H1 (cell line): Measurements from ENCODE around the gene TPRN. TPM values are rescaled to one million over a fixed set of nuclear protein-coding genes. Genes with fewer than 3 reads are reported as not detected.
A peak's percentile ranks its signal among the peaks of the same experiment; 100 is the strongest.

Source experiments
- CTCF ChIA-PET: fragments of 300-600 bp; sonication (Branson Sonifier 250); formaldehyde crosslinking; loops from one replicate; lab custom pipeline; 2021; ENCODE audit not compliant: partially characterized antibody; lab: Charles Lee
- POLR2A ChIA-PET: fragments of 300-600 bp; sonication (Branson Sonifier 250); formaldehyde crosslinking; loops from one replicate; lab custom pipeline; 2021; ENCODE audit warnings: inconsistent platforms; ENCODE audit not compliant: partially characterized antibody; lab: Charles Lee
- DNase-seq, 2 experiments: peaks; one replicate each; pipeline versions ENCODE4 v3.0.0 to v3.0.0-alpha.2; 2010 to 2022; ENCODE audit warnings: low spot score in 2 of 2, low read depth in 1 of 2, mixed read lengths in 1 of 2
- FAIRE-seq: peaks from 2 replicates; lab custom pipeline; 2011; peaks lifted over from hg19 to GRCh38; lab: Jason Lieb, UNC
- H2AFZ ChIP-seq: 2 replicates; pipeline ENCODE4 v1.8.1; 2012; ENCODE audit warnings: low read length, inconsistent platforms
- H2AK5ac ChIP-seq: 2 replicates; pipeline ENCODE4 v1.6.1; 2013; ENCODE audit warnings: low read depth, low read length
- H2BK120ac ChIP-seq: replicated peaks from 2 replicates; pipeline ENCODE3; 2013; ENCODE audit warnings: low read depth, low read length, inconsistent platforms
- H2BK12ac ChIP-seq: 2 replicates; pipeline ENCODE4 v1.6.1; 2013; ENCODE audit warnings: low read depth, low read length
- H2BK15ac ChIP-seq: 2 replicates; pipeline ENCODE4 v1.6.1; 2013; ENCODE audit warnings: low read length
- H2BK20ac ChIP-seq: 2 replicates; pipeline ENCODE4 v1.6.1; 2013; ENCODE audit warnings: low read length
- H2BK5ac ChIP-seq: 2 replicates; pipeline ENCODE4 v1.6.1; 2013; ENCODE audit warnings: low read depth, low read length
- H3K14ac ChIP-seq: 2 replicates; pipeline ENCODE4 v1.6.1; 2013; ENCODE audit warnings: inconsistent platforms; ENCODE audit not compliant: insufficient read length
- H3K18ac ChIP-seq: 2 replicates; pipeline ENCODE4 v1.6.1; 2013; ENCODE audit warnings: low read length; ENCODE audit errors: extremely low read depth
- H3K23ac ChIP-seq: 2 replicates; pipeline ENCODE4 v1.6.1; 2013; ENCODE audit warnings: inconsistent platforms; ENCODE audit not compliant: insufficient read length
- H3K23me2 ChIP-seq: 2 replicates; pipeline ENCODE4 v1.6.1; 2013; ENCODE audit warnings: low read depth, low read length
- H3K27ac ChIP-seq: 2 replicates; pipeline ENCODE4 v1.6.1; 2011; ENCODE audit warnings: low read depth, low read length, inconsistent platforms
- H3K27me3 ChIP-seq, 4 experiments: replicated peaks in 1 of 4; 1 replicate in 1 of 4; 2 replicates in 3 of 4; pipeline versions ENCODE4 v1.6.1 to v1.8.1; 2011 to 2013; ENCODE audit warnings: low read length in 3 of 4, mild to moderate bottlenecking in 3 of 4, inconsistent platforms in 2 of 4, mixed read lengths in 2 of 4, moderate library complexity in 1 of 4; ENCODE audit not compliant: control insufficient read depth in 3 of 4, insufficient read depth in 3 of 4; ENCODE audit errors: extremely low read depth in 1 of 4
- H3K36me3 ChIP-seq, 4 experiments: 2 replicates each; pipeline versions ENCODE4 v1.6.1 to v1.8.1; 2011 to 2013; ENCODE audit warnings: mild to moderate bottlenecking in 4 of 4, low read length in 3 of 4, moderate library complexity in 2 of 4, control low read depth in 1 of 4, inconsistent platforms in 1 of 4; ENCODE audit not compliant: insufficient read depth in 4 of 4, control insufficient read depth in 2 of 4
- H3K4ac ChIP-seq: replicated peaks from 2 replicates; pipeline ENCODE3; 2013; ENCODE audit warnings: low read length, low read depth, mixed read lengths, inconsistent platforms; ENCODE audit not compliant: insufficient read length
- H3K4me1 ChIP-seq, 4 experiments: replicated peaks in 1 of 4; 1 replicate in 1 of 4; 2 replicates in 3 of 4; pipeline versions ENCODE4 v1.6.1 to v1.8.1; 2011 to 2013; ENCODE audit warnings: low read length in 3 of 4, inconsistent platforms in 2 of 4, mixed read lengths in 1 of 4; ENCODE audit not compliant: insufficient read depth in 4 of 4, control insufficient read depth in 3 of 4
- H3K4me2 ChIP-seq, 2 experiments: 2 replicates each; pipeline versions ENCODE4 v1.6.1 to v1.8.1; 2011 to 2013; ENCODE audit warnings: low read depth in 2 of 2, low read length in 2 of 2, control low read depth in 1 of 2, inconsistent platforms in 1 of 2, mild to moderate bottlenecking in 1 of 2; ENCODE audit not compliant: insufficient read depth in 1 of 2
- H3K4me3 ChIP-seq, 4 experiments: fragments of 200-600, 300-600 bp in 1 of 4; sonication (generic), shearing (Covaris generic), sonication (Bioruptor Twin) in 1 of 4; 2 replicates each; pipeline versions ENCODE4 v1.5.1 to v1.8.1; 2011 to 2016; ENCODE audit warnings: low read length in 4 of 4, low read depth in 3 of 4, control low read depth in 2 of 4, inconsistent platforms in 2 of 4, mild to moderate bottlenecking in 2 of 4, mixed read lengths in 1 of 4, moderate library complexity in 1 of 4; ENCODE audit not compliant: insufficient read depth in 2 of 4; ENCODE audit errors: extremely low read depth in 1 of 4
- H3K56ac ChIP-seq: replicated peaks from 2 replicates; pipeline ENCODE3; 2013; ENCODE audit warnings: low read depth, mild to moderate bottlenecking, mixed read lengths, low read length, inconsistent platforms; ENCODE audit not compliant: insufficient read length
- H3K79me1 ChIP-seq: 2 replicates; pipeline ENCODE4 v1.6.1; 2013; ENCODE audit warnings: low read depth, low read length, control low read depth
- H3K79me2 ChIP-seq, 2 experiments: 2 replicates each; pipeline versions ENCODE4 v1.6.1 to v1.8.1; 2012 to 2013; ENCODE audit warnings: low read length in 2 of 2, mild to moderate bottlenecking in 2 of 2, inconsistent platforms in 1 of 2; ENCODE audit not compliant: insufficient read depth in 2 of 2, control insufficient read depth in 1 of 2
- H3K9ac ChIP-seq, 4 experiments: replicated peaks in 1 of 4; 1 replicate in 1 of 4; 2 replicates in 3 of 4; pipeline versions ENCODE4 v1.6.1 to v1.8.1; 2011 to 2013; ENCODE audit warnings: low read depth in 3 of 4, low read length in 3 of 4, control low read depth in 2 of 4, mild to moderate bottlenecking in 2 of 4, moderate library complexity in 2 of 4, inconsistent platforms in 1 of 4; ENCODE audit errors: extremely low read depth in 1 of 4
- H3K9me3 ChIP-seq, 2 experiments: 2 replicates each; pipeline versions ENCODE4 v1.6.1 to v1.8.1; 2012 to 2013; ENCODE audit warnings: mild to moderate bottlenecking in 2 of 2, moderate library complexity in 2 of 2, control low read depth in 1 of 2, inconsistent platforms in 1 of 2, low read depth in 1 of 2, low read length in 1 of 2, mixed read lengths in 1 of 2; ENCODE audit not compliant: insufficient read depth in 2 of 2
- H4K20me1 ChIP-seq, 2 experiments: replicated peaks in 1 of 2; 2 replicates each; pipeline versions ENCODE3 to v1.8.1; 2011 to 2013; ENCODE audit warnings: inconsistent platforms in 2 of 2, low read length in 2 of 2, mild to moderate bottlenecking in 1 of 2; ENCODE audit not compliant: insufficient read depth in 2 of 2, control insufficient read depth in 1 of 2
- H4K5ac ChIP-seq: 2 replicates; pipeline ENCODE4 v1.6.1; 2013; ENCODE audit warnings: low read length, low read depth, mixed read lengths, inconsistent platforms; ENCODE audit not compliant: insufficient read length
- H4K8ac ChIP-seq: 2 replicates; pipeline ENCODE4 v1.8.0; 2013; ENCODE audit warnings: mild to moderate bottlenecking, moderate library complexity, low read length, inconsistent platforms; ENCODE audit not compliant: insufficient read depth; ENCODE audit errors: extremely low read depth
- H4K91ac ChIP-seq: replicated peaks from 2 replicates; pipeline ENCODE3; 2013; ENCODE audit warnings: low read length, mixed read lengths, inconsistent platforms; ENCODE audit not compliant: insufficient read length
- CBX5 ChIP-seq: fragments of 300-800, 300-1000 bp; sonication (generic); IDR thresholded peaks from 2 replicates; pipeline ENCODE4 v1.7.1; 2016; ENCODE audit warnings: antibody characterized with exemption, low read length, low read depth
- CREB1 ChIP-seq: IDR thresholded peaks from 2 replicates; pipeline ENCODE4 v1.6.1; 2012; ENCODE audit warnings: inconsistent platforms
- KDM4A ChIP-seq: IDR thresholded peaks from one replicate; pipeline ENCODE4 v1.7.1; 2012; ENCODE audit warnings: low read depth, mild to moderate bottlenecking, moderate library complexity, low read length, inconsistent platforms; ENCODE audit not compliant: severe bottlenecking
- KDM5A ChIP-seq: fragments of 200-600 bp; IDR thresholded peaks from 2 replicates; pipeline ENCODE4 v1.7.1; 2012; ENCODE audit warnings: mild to moderate bottlenecking, low read length, inconsistent platforms, mixed read lengths
- RBBP5 ChIP-seq: IDR thresholded peaks from 2 replicates; pipeline ENCODE4 v1.7.1; 2012; ENCODE audit warnings: low read depth, mild to moderate bottlenecking, inconsistent platforms, low read length, moderate library complexity, borderline replicate concordance
- TAF7 ChIP-seq: optimal IDR thresholded peaks from 2 replicates; pipeline ENCODE3; 2011; ENCODE audit warnings: low read depth, mild to moderate bottlenecking, inconsistent platforms, low read length, moderate library complexity, borderline replicate concordance
- WGBS, 2 experiments: shearing (Covaris generic) in 1 of 2; methylation state at CpG; one replicate each; pipeline versions ENCODE4 v1.1.6 to v1.1.7; 2013 to 2015; ENCODE audit warnings: low lambda C conversion rate in 2 of 2, mixed read lengths in 2 of 2, inconsistent platforms in 1 of 2, low coverage in 1 of 2, missing lambda C conversion rate in 1 of 2; ENCODE audit not compliant: insufficient replicate concordance in 2 of 2, insufficient coverage in 1 of 2, insufficient read length in 1 of 2; ENCODE audit errors: extremely low coverage in 1 of 2, missing lambda C conversion rate in 1 of 2; 5-methylcytosine and 5-hydroxymethylcytosine counted together
- polyA plus RNA-seq, 7 experiments: library from polyadenylated mRNA; depleted of rRNA in 3 of 7; stranded (reverse) in 5 of 7; unstranded in 2 of 7; fragments of >200 nt in 5 of 7; fragments of 200-250 nt in 2 of 7; gene quantifications; 1 replicate in 5 of 7; 2 replicates in 1 of 7; 4 replicates in 1 of 7; pipeline versions ENCODE4 v1.2.1 to v1.2.3, GENCODE V29; 2011 to 2013; ENCODE audit warnings: missing spikeins in 2 of 7, mixed read lengths in 2 of 7
- total RNA-seq: library from RNA; stranded (reverse); fragmentation: NEBNext Ultra II Directional; extraction: Animal tissue kit (Norgen Biotek cat#: 25700); gene quantifications from 2 replicates; pipeline ENCODE4 v1.2.1, GENCODE V29; 2021
- TF ChIP-seq, protein P1 (sequence below): IDR thresholded peaks from 2 replicates; pipeline ENCODE4 v1.6.1; 2012; ENCODE audit warnings: inconsistent platforms

TPRN gene
- total and polyA plus RNA-seq, 2 of the 8 experiments (the other 6 are each of a cell fraction or from before 2014, with no cell fraction given) = 9.7 to 23.2 TPM

DNA sequence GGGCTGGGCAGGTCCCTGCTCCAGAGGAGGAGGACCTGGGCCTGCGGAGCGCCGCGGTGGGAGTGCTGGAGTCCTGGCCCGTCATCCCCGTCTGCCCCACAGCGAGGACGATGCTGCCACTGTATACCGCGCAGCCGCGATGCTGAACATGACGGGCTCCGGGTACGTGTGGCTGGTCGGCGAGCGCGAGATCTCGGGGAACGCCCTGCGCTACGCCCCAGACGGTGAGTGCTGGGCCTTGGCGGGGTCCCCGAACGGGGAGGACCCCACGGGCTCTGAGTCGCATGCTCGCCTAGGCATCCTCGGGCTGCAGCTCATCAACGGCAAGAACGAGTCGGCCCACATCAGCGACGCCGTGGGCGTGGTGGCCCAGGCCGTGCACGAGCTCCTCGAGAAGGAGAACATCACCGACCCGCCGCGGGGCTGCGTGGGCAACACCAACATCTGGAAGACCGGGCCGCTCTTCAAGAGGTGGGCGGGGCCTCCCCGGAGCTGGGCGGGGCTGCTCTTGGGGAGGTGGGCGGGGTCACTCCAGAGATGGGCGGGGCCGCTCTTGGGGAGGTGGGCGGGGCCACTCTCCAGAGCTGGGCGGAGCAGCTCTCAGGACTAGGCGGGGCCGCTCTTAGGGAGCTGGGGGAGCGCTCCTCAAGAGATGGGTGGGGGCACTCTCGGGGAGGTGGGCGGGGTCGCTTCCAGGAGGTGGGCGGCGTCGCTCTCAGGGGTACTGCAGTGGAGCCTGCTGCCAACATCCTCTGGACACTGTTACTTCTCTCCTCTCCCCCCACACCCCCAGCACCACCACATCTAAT is 43.8 kb downstream of the TPRN start:
- no peak overlapping the region for H3K14ac ChIP-seq
- no peak overlapping the region for H4K91ac ChIP-seq
- H2BK20ac ChIP-seq = no peak overlapping the region
- WGBS, 2 experiments = 13% methylated on average over 39 of the region's 65 CpGs; no CpG with 5 or more reads in 1 of the 2 experiments
- H2AFZ ChIP-seq = peak overlapping the region; percentile 10; the same call in 1 of the 2 replicates
- peak overlapping the region; percentile 68; the same call in 1 of the 2 replicates for H2BK12ac ChIP-seq
- H3K56ac ChIP-seq = no peak overlapping the region
- H2BK15ac ChIP-seq = peak overlapping the region; percentile 81; the same call in 1 of the 2 replicates
- H3K4me2 ChIP-seq = peak overlapping the region; percentile 75 to 78
- no peak overlapping the region for H2BK120ac ChIP-seq
- FAIRE-seq (no peak), DNase-seq (peak in 1 of 2 experiments; percentile 88)
- TF ChIP-seq, protein P1, sequence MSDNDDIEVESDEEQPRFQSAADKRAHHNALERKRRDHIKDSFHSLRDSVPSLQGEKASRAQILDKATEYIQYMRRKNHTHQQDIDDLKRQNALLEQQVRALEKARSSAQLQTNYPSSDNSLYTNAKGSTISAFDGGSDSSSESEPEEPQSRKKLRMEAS = 0 out of 2 replicates have a peak, but pooled peaks have one; percentile 11
- TF ChIP-seq CBX5 = no peak
- TF ChIP-seq TAF7 = no peak
- TF ChIP-seq CREB1 = 0 out of 2 replicates have a peak, but pooled peaks have one; percentile 2
- TF ChIP-seq RBBP5 = peak; percentile 37; the same call in 1 of the 2 replicates
- no peak for TF ChIP-seq KDM5A
- TF ChIP-seq KDM4A = peak; percentile 92
- H3K9me3 ChIP-seq = peaks cover 0 to 7% of the 10 kb centered on the region in 2 experiments; a peak in 3 of 4 replicates
- ChIA-PET CTCF (interaction anchor here (0.6 to 1.6 kb wide), 8 partner anchors 11 to 122 kb away, joined by 3 to 6 read pairs (median 4); no protein-coding TSS in a partner anchor), POLR2A (interaction anchor here (0.9 to 2.9 kb wide), 4 partner anchors 12 to 86 kb away, joined by 3 to 7 read pairs (median 3); partner anchors contain the start of genes ANAPC2 and LRRC26)
- no peak overlapping the region for H2AK5ac ChIP-seq
- H2BK5ac ChIP-seq = no peak overlapping the region; the same call in 1 of the 2 replicates
- peak overlapping the region; percentile 32 to 58 (median 49) for H3K4me3 ChIP-seq
- peaks cover 9% of the 10 kb centered on the region for H3K23me2 ChIP-seq
- no peak overlapping the region; the same call in 1 of the 2 replicates for H3K18ac ChIP-seq
- H4K20me1 ChIP-seq = peaks cover 3 to 30% of the 10 kb centered on the region in 2 experiments
- no peaks in the 10 kb centered on the region for H3K79me1 ChIP-seq
- no peak overlapping the region for H3K23ac ChIP-seq
- H4K5ac ChIP-seq = no peak overlapping the region
- peaks cover 0 to 10% (median 6%) of the 10 kb centered on the region in 4 experiments; a peak in 5 of 7 replicates for H3K4me1 ChIP-seq
- H3K79me2 ChIP-seq = no peaks in the 10 kb centered on the region; a peak in 1 of 4 replicates
- no peak overlapping the region for H3K4ac ChIP-seq
- H4K8ac ChIP-seq = no peak overlapping the region; the same call in 1 of the 2 replicates
- H3K36me3 ChIP-seq = no peaks in the 10 kb centered on the region; a peak in 1 of 8 replicates
- no peak overlapping the region for H3K27ac ChIP-seq
- H3K9ac ChIP-seq = 0 out of 7 replicates have a peak overlapping the region, but pooled peaks of 1 of the 4 experiments have one; percentile 10
- peaks cover 32 to 68% (median 66%) of the 10 kb centered on the region in 4 experiments for H3K27me3 ChIP-seq
